ENCODE results near the gene THAP7.

Gene THAP7

GRCh38 chr22:20979243-20979809 lies 22.6 kb downstream of the THAP7 start:
- no peak overlapping the region for H3K4me3 ChIP-seq (ENCODE audit: low read length)
- no peak for TF ChIP-seq CTCF (IDR thresholded peaks at IDR 0.05; ENCODE audit: low read depth, low read length, poor library complexity, severe bottlenecking)
- TF ChIP-seq EZH2phosphoT487 (IDR thresholded peaks at IDR 0.05; ENCODE audit: borderline replicate concordance, low read length) = no peak

DNA sequence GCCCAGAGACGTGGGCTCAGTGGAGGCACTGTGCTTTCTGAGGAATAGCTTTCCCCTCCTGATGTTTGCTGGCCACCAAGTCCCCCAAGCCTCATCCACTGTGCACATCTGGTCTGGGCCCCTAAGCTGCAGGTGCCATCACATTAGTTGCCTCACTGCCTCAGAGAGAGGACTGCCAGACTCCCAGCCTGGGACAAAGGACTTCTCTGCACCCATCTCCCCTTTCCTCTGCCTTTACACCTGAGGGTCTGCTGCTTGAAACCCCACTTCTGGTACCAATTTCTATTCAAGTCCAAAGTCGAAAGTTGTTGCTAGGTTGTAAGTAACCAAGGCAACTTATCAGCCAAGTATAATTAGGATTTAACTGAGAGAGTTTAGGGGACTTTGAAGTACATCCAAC lies 23.5 kb downstream of the THAP7 start:
- peaks cover 18% of the 10 kb centered on the region for H3K79me2 ChIP-seq (ENCODE audit: control insufficient read depth, low read length)
- no peaks in the 10 kb centered on the region for H4K20me1 ChIP-seq (ENCODE audit: control insufficient read depth, insufficient read depth, low read depth, low read length)
- no peaks in the 10 kb centered on the region for H3K27me3 ChIP-seq (ENCODE audit: control insufficient read depth, low read length)
- no peak overlapping the region for H3K27ac ChIP-seq (ENCODE audit: low read depth, low read length)
- H3K4me3 ChIP-seq (ENCODE audit: low read length) = no peak overlapping the region
- peaks cover 4% of the 10 kb centered on the region for H3K36me3 ChIP-seq (ENCODE audit: control insufficient read depth, low read length)
- H3F3A ChIP-seq (ENCODE audit: control insufficient read depth, insufficient read depth) = no peaks in the 10 kb centered on the region
- H3K4me2 ChIP-seq (ENCODE audit: low read length) = no peak overlapping the region
- TF ChIP-seq EZH2phosphoT487 (IDR thresholded peaks at IDR 0.05; ENCODE audit: borderline replicate concordance, low read length) (no peak), CTCF (IDR thresholded peaks at IDR 0.05; ENCODE audit: low read depth, low read length, poor library complexity, severe bottlenecking) (no peak)
- peaks cover 11% of the 10 kb centered on the region; the same call in 1 of the 2 replicates for H3K9me3 ChIP-seq (ENCODE audit: control insufficient read depth, insufficient read depth, low read length)
- no peaks in the 10 kb centered on the region for H3K9me2 ChIP-seq (replicated peaks; ENCODE audit: control insufficient read depth, low read length)
- H3K4me1 ChIP-seq (ENCODE audit: control insufficient read depth, low read length) = peaks cover 17% of the 10 kb centered on the region

More at GRCh38 chr22:20979243-20979809, 22.6 kb downstream of the THAP7 start:
- H3K36me3 ChIP-seq (ENCODE audit: control insufficient read depth, low read length) = peaks cover 13% of the 10 kb centered on the region
- H3K27ac ChIP-seq (ENCODE audit: low read depth, low read length) = no peak overlapping the region
- H3F3A ChIP-seq (ENCODE audit: control insufficient read depth, insufficient read depth) = no peaks in the 10 kb centered on the region
- no peaks in the 10 kb centered on the region for H3K9me2 ChIP-seq (replicated peaks; ENCODE audit: control insufficient read depth, low read length)
- no peak overlapping the region for H3K4me2 ChIP-seq (ENCODE audit: low read length)
- H3K79me2 ChIP-seq (ENCODE audit: control insufficient read depth, low read length) = peaks cover 27% of the 10 kb centered on the region
- no peaks in the 10 kb centered on the region for H4K20me1 ChIP-seq (ENCODE audit: control insufficient read depth, insufficient read depth, low read depth, low read length)
- H3K27me3 ChIP-seq (ENCODE audit: control insufficient read depth, low read length) = no peaks in the 10 kb centered on the region
- peaks cover 11% of the 10 kb centered on the region; the same call in 1 of the 2 replicates for H3K9me3 ChIP-seq (ENCODE audit: control insufficient read depth, insufficient read depth, low read length)
- H3K4me1 ChIP-seq (ENCODE audit: control insufficient read depth, low read length) = peaks cover 20% of the 10 kb centered on the region

DNA sequence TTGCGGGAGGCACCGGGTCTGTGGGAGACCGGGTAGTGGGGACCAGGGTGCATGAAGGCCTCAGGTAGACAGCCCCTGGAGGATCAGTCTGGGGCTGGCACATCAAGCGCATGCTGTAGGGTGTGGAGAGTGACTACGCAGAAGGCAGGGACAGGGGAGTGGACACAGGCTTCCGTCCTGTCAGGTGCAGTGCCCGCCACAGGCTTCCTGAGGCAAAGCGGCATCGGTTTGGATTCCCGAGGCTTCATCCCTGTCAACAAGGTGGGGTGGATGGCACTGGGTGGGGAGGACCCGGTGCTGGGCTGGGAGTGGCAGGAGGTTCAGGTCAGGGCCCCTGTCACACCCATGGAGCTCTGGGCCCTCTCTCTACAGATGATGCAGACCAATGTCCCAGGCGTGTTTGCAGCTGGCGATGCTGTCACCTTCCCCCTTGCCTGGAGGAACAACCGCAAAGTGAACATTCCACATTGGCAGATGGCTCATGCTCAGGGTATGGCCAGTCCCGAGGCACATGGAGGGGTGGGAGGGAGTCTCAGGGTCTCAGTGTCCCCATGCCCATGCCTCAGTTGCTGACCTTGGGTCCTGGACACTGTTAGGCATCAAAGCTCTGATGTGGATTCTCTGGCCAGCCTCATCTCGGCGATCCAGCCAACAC lies 24.3 kb downstream of the THAP7 start:
- Histone ChIP-seq H4K20me1 (ENCODE audit: control insufficient read depth, insufficient read depth, low read depth, low read length) (no peaks in the 10 kb centered on the region), H3F3A (ENCODE audit: control insufficient read depth, insufficient read depth) (no peaks in the 10 kb centered on the region), H3K27ac (ENCODE audit: low read depth, low read length) (no peak overlapping the region), H3K9me3 (ENCODE audit: control insufficient read depth, insufficient read depth, low read length) (peaks cover 11% of the 10 kb centered on the region; the same call in 1 of the 2 replicates), H3K4me1 (ENCODE audit: control insufficient read depth, low read length) (peaks cover 10% of the 10 kb centered on the region), H3K79me2 (ENCODE audit: control insufficient read depth, low read length) (peaks cover 10% of the 10 kb centered on the region), H3K4me3 (ENCODE audit: low read length) (no peak overlapping the region), H3K4me2 (ENCODE audit: low read length) (no peak overlapping the region), H3K9me2 (replicated peaks; ENCODE audit: control insufficient read depth, low read length) (no peaks in the 10 kb centered on the region), H3K27me3 (ENCODE audit: control insufficient read depth, low read length) (no peaks in the 10 kb centered on the region), H3K36me3 (ENCODE audit: control insufficient read depth, low read length) (peaks cover 4% of the 10 kb centered on the region)
- TF ChIP-seq EZH2phosphoT487 (IDR thresholded peaks at IDR 0.05; ENCODE audit: borderline replicate concordance, low read length) (no peak), CTCF (IDR thresholded peaks at IDR 0.05; ENCODE audit: low read depth, low read length, poor library complexity, severe bottlenecking) (no peak)
